Right hindlimb (tissue), 1 donor: ENCODE results near the gene GH2.
"Not testable (repeated sequence)": the region's sequence is repeated elsewhere in the genome, so short reads cannot be mapped to it uniquely, and the experiment has no call there.

ENCODE experiments used
- DNase-seq: peaks from one replicate; pipeline ENCODE4 v3.0.0-alpha.2; 2018

GH2 gene

DNA sequence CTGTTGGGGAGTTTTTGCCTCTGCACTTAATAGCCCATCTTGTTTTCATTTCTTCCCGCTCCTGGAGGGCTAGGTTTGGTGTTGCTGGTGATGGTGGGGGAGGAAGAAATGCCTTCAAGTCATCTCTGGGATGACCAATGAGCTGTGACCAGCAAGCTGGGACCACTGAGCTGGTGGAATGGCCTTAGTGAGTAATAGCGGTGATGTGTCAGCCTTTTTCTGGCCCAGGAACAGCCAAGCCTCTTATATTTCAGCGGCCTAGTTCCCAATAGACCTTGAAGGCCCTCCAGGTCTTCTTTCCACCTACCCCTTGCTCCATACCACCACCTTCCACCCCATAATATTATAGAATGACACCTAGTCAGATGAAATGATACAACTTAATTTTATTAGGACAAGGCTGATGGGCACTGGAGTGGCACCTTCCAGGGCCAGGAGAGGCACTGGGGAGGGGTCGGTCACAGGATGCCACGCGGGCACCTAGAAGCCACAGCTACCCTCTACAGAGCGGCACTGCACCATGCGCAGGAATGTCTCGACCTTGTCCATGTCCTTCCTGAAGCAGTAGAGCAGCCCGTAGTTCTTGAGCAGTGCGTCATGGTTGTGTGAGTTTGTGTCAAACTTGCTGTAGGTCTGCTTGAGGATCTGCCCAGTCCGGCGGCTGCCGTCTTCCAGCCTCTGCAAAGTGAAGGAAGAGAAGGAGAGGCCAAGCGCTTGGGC, 9.9 kb downstream of the GH2 start:
- DNase-seq = not testable (repeated sequence)

DNA sequence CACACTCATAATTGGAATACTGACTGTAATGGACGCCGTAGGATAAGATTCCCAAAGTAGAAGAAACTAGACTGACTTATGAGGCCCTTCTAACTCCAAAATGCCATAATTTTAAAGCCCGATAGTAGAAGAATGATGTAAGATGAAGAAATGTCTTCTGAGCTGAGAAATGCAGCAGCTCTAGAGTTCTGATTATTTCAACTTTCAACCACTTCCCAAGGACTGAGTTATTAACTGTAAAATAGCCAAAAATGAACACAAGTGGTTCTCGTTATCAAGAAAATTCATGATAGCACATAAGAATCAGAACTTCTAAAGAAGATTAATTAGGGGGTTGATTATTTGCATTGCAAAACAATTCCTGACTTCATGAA, 11.5 kb downstream of the GH2 start:
- DNase-seq = not testable (repeated sequence)

DNA sequence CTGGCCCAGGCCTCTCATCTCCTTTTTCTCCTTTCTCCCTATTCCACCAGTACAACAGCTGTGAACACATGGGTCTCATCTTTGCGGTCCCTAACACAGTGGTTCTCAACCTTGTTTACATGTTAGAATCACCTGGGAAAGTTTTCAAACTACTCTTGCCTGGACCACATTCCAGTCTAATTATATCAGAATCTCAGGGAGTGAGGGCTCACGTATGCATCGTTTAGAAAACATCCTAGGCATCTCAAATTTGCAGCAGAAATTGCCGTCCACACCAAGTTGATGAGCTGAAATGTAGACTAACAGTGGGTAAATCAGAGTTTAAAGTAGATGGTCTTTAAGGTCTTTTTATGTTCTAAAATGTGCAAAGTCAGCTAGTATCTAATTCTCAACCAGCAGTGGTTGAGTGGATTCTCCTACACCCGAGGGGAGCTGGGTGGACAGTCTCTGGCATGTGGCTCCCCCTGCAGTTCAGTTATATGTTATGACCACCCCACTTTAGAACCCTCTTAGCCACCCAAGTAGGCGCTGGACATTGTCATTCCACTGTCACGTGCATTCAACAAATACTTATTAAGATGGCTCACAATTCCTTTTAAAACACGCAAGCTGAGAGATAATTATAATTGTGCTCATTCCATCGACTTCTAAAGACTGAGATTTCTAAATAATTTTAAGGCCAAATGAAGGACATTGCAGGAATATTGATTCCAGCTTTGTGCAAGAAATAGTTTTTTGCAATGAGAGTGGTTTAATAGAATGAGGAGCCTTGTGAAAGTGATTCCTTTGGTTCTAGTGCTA, 12.1 kb downstream of the GH2 start:
- DNase-seq = not testable (repeated sequence)

DNA sequence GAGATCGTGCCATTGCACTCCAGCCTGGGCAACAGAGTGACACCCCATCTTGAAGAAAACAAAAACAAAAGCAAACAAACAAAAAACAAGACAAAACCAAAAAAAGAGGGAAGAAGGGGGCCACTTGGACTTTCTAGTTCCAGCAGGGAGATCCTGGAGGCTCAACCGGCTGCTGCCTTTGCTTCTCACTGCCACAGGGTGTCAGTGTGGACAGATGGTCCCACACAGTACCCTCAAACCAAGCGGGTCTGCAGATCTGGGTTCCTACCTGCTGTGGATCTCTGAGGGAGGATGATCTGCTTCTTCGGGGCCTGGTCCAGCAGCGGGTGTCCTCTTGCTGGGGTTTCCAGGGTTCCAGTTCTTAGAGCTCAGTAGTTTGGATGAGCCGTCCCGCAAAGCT, 15.1 kb downstream of the GH2 start:
- not testable (repeated sequence) for DNase-seq

DNA sequence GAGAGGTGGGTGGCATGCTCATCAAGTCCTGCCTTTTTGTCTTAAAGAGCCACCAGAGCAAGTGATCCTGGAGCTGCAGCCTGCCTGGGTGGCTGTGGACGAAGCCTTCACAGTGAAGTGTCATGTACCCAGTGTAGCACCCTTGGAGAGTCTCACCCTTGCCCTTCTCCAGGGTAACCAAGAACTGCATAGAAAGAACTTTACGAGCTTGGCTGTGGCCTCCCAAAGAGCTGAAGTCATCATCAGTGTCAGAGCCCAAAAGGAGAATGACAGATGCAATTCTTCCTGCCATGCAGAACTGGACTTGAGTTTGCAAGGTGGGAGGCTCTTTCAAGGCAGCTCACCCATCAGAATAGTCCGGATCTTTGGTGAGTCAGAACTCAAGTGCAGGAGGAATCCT, 22.5 kb downstream of the GH2 start:
- DNase-seq = no peak

DNA sequence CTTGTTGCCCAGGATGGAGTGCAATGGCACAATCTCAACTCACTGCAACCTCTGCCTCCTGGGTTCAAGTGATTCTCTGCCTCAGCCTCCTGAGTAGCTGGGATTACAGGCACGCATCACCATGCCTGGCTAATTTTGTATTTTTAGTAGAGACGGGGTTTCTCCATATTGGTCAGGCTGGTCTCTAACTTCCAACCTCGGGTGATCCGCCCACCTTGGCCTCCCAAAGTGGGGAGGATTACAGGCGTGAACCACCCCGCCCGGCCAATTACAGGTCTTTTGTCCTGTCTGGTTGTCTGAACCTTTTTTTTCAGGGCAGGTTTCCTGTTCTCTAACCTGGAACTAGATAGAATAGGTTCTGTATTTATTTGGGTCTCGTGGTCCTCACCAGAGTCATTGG, 25.3 kb downstream of the GH2 start:
- not testable (repeated sequence) for DNase-seq

DNA sequence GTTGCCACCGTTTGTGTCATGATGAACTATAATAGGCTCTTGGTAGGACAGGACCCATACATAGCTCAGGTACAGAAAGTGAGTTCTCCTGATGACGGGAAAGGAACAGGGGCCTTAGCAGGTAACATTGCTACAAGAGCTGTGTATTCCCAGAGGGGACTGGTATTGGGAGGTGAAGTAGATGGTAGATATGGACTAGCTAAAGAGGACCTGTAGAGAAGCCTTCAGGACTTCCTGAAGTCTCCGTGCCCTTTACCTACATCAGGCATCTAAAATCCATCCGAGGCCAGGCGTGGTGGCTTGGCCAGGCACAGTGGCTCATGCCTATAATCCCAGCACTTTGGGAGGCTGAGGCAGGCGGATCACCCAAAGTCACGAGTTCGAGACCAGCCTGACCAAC, 26.6 kb downstream of the GH2 start:
- no peak for DNase-seq

DNA sequence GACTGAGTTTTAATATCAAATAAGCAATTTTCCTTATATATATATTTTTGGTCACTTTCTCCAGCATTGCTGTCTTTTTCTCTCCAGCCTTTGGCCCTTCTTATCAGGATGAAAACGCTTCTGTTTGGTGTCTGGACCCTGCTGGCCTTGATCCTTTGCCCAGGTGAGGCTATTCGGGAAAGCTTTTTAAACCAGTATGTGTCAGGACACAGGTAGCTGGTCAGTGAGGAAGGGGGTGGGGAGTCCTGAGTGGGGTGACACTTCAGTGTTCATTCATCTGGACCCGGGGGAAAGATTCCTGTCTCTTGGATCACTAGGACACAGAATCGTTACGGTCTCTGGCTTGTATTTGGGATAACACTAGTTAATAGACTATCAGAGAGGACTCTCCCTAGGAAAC, 27.0 kb downstream of the GH2 start:
- no peak for DNase-seq

DNA sequence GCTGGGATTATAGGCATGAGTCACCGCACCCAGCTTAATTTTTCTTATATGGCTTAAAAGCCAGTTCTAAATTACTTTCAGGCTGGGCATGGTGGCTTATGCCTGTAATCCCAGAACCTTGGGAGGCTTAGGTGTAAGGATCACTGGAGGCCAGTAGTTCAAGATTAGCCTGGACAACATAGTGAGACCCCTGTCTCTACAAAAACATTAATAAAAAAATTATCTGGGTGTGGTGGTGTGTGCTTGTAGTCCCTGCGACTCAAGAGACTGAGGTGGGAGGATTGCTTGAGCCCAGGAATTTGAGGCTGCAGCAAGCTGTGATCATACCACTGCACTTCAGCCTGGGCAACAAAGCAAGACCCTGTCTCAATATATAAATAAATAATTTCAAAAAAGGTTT, 28.5 kb downstream of the GH2 start:
- no peak for DNase-seq

DNA sequence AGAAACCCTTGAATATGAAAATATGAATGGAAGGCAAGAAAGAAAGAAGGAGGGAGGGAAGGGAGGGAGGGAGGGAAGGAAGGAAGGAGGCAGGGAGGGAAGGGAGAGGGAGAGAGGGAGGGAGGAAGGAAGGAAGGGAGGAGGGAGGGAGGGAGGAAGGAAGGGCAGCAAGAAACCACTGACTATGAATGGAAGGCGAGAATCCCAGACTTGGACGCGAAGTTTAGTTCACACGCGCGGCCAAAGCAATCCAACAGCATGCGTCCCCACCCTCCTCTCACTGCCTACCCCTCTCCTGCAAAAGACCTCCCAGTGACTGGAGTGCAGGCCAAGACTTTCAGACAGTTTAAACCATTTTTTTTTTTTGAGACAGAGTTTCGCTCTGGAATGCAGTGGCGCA, 31.3 kb downstream of the GH2 start:
- DNase-seq = no peak

DNA sequence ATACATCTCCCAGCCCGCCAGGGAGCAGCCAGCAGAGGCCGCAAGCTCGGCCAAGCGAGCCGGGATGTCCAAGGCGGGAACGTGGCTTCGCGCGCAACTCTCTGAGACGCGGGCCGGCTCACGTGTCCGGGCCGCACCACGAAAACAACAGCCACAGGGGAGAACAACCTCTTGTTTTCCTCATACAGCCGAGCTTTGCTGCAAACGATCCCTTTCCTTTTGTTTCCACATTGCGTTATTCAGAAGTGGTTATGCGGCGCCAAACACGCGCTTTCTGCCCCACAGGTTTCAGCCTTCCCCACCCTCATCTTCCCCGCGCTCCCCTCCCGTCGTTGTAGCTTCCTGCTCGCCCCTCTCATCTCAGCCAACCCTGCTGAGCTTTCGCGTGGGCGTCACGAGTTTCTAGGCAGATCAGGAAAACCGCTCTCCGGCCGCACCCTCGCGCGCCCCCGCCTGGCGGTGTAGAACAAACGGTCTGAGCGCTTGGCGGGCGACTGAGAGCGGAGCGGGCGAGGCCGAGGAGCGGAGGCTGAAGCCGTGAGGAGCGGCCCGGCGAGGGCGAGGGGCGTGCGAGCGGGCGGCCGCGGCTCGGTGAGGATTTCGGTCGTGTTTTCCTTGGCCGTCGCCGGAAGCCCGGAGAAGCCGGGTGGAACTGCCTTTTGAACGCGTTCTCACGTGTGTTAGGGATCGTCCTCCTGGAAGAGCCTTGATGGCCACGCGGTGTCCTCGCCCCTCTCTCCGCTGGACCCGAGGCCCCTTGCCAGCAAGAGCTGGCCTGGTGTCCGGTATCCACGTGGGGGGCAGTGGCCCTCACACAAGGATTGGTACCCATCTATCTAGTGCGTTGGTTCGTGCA, 32.7 kb downstream of the GH2 start:
- DNase-seq = peak; percentile 91

DNA sequence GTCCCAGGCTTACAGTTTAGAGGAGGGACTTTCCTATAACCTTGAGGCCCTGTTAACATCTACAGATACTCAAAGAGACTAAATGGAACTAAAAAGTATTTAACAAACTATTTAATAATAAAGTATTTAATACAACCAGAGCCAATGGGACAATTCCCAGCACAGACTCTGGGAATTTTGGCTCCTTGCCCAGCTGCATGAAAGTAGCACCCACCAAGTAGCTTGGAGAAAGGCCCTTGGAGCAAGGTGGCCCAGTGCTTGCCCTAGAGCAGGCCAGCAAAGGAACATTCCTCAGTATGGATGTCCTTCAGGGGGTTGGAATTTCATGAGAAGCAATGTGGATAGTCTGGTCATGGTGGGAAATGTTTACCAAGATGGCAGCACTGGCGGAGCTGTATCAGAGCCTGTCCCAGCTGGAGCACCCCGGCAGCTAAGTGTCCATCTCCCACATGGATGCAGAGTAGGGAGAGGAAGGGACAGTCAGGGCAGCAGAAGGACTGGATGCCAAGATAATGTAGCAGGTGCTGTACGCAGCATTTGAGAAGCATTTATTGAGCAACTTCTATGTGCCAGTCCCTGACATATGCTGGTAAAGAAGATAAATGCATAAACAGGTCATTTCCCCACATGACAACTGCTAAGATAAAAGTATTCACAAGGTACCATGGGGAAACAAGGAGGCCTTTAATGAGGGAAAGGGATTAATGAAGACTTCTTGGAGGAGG, 34.1 kb downstream of the GH2 start:
- no peak for DNase-seq

DNA sequence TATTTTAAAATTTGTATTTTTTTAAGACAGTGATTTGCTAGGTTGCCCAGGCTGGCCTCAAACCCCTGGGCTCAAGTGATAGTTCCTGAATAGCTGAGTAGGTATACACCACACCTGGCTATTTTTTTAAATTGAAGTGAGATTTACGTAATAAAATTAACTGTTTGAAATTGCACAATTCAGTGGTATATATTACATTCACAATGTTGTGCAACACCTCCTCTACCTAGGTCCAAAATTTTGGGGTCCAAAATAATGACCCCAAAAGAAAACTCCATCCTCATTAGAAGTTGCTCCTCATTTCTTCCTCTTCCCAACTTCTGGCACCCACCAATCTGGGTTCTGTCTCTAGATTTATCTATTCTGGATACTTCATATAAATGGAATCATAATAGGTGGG, 36.2 kb downstream of the GH2 start:
- DNase-seq = no peak

DNA sequence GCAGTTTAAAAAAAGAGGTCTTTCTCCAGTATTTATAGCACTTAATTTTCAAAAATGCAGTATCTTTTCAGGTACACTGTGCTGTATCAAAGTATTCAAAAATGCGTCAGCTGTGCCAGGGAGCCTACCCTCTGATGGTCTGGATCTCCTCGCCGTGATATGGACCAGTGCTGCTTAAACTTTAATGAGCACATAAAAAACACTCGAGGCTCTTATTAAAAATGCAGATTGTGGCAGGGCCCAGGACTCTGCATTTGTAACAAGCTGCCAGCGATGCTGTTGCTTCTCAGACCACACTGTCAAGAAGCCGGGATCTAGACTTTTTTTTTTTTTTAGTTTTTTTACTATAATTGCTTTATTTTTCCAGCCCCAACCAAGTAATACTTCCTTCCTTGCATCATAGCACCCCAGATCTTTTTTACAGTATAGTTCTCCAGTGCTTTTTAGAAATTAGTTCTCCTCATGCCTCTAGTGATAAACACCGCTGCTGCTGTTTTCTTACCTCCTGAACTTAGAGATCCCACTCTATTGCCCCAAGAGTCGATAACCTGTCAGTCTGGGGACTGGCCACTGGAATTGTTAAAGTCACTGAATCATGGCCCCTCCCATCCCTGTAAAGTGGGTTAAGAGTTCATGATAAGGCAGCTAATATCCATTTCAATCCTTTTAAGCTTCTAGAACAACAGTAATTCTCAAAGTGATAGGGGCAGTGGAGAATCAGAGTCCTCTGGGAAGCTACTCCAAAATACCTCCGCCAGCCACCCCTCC, 37.6 kb downstream of the GH2 start:
- DNase-seq = no peak

DNA sequence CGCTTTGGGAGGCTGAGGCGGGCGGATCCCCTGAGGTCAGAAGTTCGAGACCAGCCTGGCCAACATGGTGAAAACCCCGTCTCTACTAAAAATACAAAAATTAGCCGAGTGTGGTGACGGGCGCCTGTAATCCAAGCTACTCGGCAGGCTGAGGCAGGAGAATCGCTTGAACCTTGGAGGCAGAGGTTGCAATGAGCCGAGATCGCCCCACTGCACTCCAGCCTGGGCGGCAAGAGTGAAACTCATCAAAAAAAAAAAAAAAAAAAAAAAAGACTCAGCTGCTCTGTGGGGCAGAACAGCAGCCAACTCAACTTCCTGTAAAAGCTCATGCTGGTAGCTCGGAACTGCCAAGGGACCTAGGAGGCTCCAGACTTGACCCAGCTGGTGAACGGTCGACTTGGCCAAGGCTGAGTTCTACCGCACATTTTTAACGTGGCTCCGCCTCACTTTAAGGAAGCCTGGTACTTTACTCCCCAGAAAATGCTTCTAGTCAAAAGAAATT, 38.3 kb downstream of the GH2 start:
- DNase-seq = peak; percentile 65

DNA sequence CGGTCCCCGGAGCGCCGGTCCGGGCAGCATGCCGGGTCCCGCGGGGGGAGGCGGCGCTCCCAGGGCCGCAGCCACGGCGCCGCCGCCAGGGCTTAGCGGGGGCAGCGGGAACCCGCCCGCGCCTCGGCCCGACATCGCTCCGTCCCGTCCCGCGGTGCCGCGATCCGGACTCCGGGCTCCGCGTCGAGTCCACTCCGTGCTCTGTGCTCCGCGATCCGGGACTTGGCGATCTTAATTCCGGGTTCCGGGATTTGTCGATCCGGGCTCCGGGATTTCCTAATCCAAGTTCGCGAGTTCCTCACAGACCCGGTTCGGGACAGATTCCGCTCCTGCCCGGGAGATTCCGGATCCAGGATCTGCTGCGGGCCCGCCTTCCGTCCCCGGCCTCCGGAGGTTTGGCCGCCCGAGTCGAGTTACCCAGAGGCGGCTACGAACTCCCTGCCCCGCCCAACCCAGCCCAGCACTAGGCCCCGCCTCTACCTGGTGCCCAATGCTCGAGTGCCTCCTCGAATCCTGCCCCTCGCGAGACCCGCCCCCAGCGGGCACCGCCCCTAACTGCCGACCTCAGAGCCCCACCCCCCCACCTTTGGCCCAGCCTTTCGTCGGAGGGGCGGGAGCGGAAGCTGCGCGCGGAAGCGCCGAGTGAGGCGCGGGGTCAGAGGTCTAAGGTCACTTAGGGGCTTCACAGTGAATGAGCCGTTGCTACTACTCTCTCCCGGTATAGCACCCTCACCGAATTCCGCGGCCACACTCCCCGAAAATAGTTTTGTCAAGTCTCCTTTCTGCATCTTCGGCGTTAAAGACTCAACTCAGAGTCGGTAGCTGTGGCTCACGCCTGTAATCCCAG, 39.0 kb downstream of the GH2 start, which contains the start of gene SMARCD2:
Gene SMARCD2 (minus strand): TSS at position 146 of the 847 bp plus-strand sequence. CDS start 11 bp downstream, at position 135.
- DNase-seq = peak; percentile 99

DNA sequence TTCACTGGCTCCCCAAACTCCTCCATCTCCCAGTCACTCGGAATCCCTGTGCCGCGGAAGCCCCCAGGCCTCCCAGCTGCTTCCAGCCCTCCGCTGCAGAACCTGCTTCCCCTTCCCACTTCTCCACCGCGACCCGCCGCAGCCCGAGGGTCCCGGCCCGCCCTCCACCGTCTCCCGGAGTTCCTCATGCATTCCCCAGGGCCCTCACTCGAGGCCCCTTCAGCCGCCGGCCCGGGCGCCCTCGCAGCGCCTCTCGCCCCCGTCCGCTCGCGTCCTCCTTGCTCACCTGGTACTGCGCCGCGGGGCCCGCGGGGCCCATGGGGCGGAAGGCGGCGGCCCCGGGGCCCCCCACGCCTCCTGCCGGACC, 39.6 kb downstream of the GH2 start:
- DNase-seq = peak; percentile 59

DNA sequence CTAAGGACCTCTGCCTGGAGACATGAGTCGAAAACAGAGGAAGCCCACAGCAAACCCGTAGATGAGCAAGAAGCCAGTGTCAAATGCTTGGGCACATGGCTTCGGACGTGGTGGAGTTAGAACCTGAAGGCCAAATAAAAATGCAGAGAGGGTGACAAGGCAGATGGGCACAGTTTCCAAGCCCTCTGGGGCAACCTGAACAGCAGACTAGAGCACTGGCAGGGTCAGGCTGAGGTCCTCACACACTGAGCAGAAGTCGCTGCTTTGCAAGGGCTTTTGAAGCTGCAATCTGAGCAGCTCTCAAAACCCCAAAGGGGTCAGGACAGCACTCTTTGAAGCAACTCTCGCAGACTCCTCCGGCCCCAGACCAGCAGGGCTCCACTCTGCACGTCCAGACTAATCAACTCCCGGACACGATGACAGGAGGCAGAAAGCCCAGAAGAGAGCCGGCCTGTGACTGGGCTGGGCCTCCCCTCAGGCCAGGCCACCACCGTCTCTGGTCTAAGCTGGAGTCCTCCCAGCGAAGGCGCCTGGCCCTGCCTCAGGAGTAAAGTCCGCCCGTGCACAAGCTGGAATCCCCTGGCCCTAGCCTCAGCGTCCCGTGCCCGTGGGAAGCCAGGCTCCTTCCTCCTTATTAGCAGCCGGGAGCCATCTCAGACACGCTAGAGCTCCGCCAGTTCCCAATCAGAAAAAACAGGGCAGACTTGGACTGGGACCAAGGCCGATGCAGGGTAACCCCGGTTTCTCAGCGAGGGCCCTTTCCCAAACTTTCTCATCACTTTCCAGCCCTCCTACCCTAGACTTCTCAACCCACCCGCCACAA, 40.2 kb downstream of the GH2 start:
- DNase-seq = peak; percentile 62

DNA sequence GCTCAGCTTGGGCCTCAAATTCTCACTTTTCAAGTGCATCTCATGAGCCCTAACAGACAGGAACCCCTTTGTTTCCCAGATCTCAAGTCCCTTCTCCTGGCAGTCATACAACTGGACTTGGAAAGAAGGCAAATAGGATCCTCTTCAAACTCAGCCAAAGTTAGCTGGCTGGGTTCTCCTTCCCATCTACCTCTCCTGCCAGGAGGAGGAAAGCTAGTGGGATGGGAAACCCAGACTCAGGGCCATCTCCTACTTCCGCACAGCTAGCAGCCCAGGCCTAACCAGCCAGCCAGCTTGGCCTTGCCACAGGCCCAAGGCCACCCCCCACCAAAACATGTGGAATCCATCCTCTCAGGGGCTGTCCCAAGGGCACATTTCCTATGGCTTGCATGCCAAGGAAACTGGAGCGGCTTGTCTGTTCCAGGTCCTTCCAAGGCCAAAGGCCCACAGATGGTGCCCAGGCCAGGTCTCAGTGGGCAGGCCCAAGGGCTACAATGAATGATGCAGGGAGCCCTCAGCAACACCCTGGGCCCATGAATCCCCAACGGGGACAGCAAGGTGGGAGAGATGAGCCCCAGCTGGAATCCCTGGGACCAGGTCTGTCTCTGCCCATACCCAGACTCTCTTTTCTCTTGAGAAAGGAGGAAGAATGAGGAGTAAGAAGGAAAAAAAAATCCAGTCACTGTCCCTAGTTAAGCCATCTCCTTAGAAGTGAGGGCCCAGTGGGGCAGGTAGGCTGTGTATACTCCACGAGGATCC, 41.0 kb downstream of the GH2 start:
- DNase-seq = peak; percentile 62
